HepG2 (cell line): ENCODE results near the gene TNFAIP8L2. TPM values are rescaled to one million over a fixed set of nuclear protein-coding genes. Genes with fewer than 3 reads are reported as not detected.

Experiments
- BHLHE40 ChIP-seq: IDR thresholded peaks from 2 replicates; pipeline ENCODE4 v1.6.1; 2011; ENCODE audit warnings: low read length, improper control_type of control experiment
- CEBPG ChIP-seq: IDR thresholded peaks from 2 replicates; pipeline ENCODE4 v1.6.1; 2016
- GATAD2A ChIP-seq: IDR thresholded peaks from 2 replicates; pipeline ENCODE4 v1.6.1; 2016
- GLI4 ChIP-seq: sonication (generic); formaldehyde crosslinking; IDR thresholded peaks from 2 replicates; pipeline ENCODE4 v1.5.1; 2020; ENCODE audit warnings: missing genetic modification reagents, mild to moderate bottlenecking, moderate library complexity, borderline replicate concordance
- HOXA5 ChIP-seq: sonication (generic); formaldehyde crosslinking; IDR thresholded peaks from 2 replicates; pipeline ENCODE4 v1.4.0; 2020; ENCODE audit warnings: missing genetic modification reagents
- KLF6 ChIP-seq: IDR thresholded peaks from 2 replicates; pipeline ENCODE4 v1.8.0; 2016; ENCODE audit warnings: missing biosample characterization, missing genetic modification reagents
- MATR3 ChIP-seq: sonication (generic); formaldehyde crosslinking; IDR thresholded peaks from 2 replicates; pipeline ENCODE4 v1.4.0; 2020; ENCODE audit warnings: missing genetic modification reagents
- MED1 ChIP-seq: sonication (generic); formaldehyde crosslinking; IDR thresholded peaks from 2 replicates; pipeline ENCODE4 v1.4.0; 2020; ENCODE audit warnings: missing genetic modification reagents
- SALL2 ChIP-seq: sonication (generic); formaldehyde crosslinking; IDR thresholded peaks from 2 replicates; pipeline ENCODE4 v1.8.1; 2023; ENCODE audit warnings: mild to moderate bottlenecking, missing genetic modification reagents, inconsistent platforms
- TAF1 ChIP-seq: sonication (generic); formaldehyde crosslinking; IDR thresholded peaks from 2 replicates; pipeline ENCODE4 v1.4.0; 2020; ENCODE audit warnings: missing genetic modification reagents
- ZC3H13 ChIP-seq: sonication (generic); formaldehyde crosslinking; IDR thresholded peaks from 2 replicates; pipeline ENCODE4 v1.8.1; 2023; ENCODE audit warnings: mild to moderate bottlenecking, missing genetic modification reagents, moderate library complexity
- ZEB1 ChIP-seq: IDR thresholded peaks from 2 replicates; pipeline ENCODE4 v1.6.1; 2012; ENCODE audit warnings: mild to moderate bottlenecking, low read depth, inconsistent platforms; ENCODE audit not compliant: insufficient replicate concordance
- ZFAT ChIP-seq: sonication (generic); formaldehyde crosslinking; conservative IDR thresholded peaks from 2 replicates; pipeline ENCODE4 v1.8.1; 2023; ENCODE audit warnings: missing genetic modification reagents, inconsistent platforms
- ZNF17 ChIP-seq: sonication (generic); formaldehyde crosslinking; IDR thresholded peaks from 2 replicates; pipeline ENCODE4 v1.5.0; 2020; ENCODE audit warnings: mild to moderate bottlenecking, missing genetic modification reagents
- ZNF253 ChIP-seq: sonication (generic); formaldehyde crosslinking; IDR thresholded peaks from 2 replicates; pipeline ENCODE4 v1.8.0; 2022; ENCODE audit warnings: mild to moderate bottlenecking, missing genetic modification reagents, borderline replicate concordance
- ZNF34 ChIP-seq: sonication (generic); formaldehyde crosslinking; IDR thresholded peaks from 2 replicates; pipeline ENCODE4 v1.4.0; 2020; ENCODE audit warnings: mild to moderate bottlenecking, missing genetic modification reagents, borderline replicate concordance
- ZNF382 ChIP-seq: sonication (generic); formaldehyde crosslinking; IDR thresholded peaks from 2 replicates; pipeline ENCODE4 v1.5.0; 2020; ENCODE audit warnings: missing genetic modification reagents, mild to moderate bottlenecking, borderline replicate concordance
- ZNF383 ChIP-seq: sonication (generic); formaldehyde crosslinking; IDR thresholded peaks from 2 replicates; pipeline ENCODE4 v1.4.0; 2020; ENCODE audit warnings: missing genetic modification reagents, mild to moderate bottlenecking, borderline replicate concordance
- polyA plus RNA-seq, 8 experiments: library from polyadenylated mRNA; depleted of rRNA in 3 of 8; stranded (reverse) in 7 of 8; unstranded in 1 of 8; fragments of >200 nt; fragmentation: Illumina TruSeq in 4 of 8; extraction: Trizol in 4 of 8; gene quantifications; 2 replicates each; pipeline versions ENCODE4 v1.2.1 to v1.2.3, GENCODE V29; 2011 to 2016; ENCODE audit warnings: low read depth in 4 of 8, missing spikeins in 1 of 8, mixed read lengths in 1 of 8; ENCODE audit not compliant: insufficient read depth in 1 of 8
- total RNA-seq, 5 experiments: library from RNA; depleted of rRNA; stranded (reverse); fragments of >200 nt; fragmentation: Illumina TruSeq; extraction: Trizol; gene quantifications; 2 replicates each; pipeline ENCODE4 v1.2.3, GENCODE V29; 2016; ENCODE audit warnings: low read depth in 1 of 5
- TF ChIP-seq, protein P1 (sequence below): sonication (generic); formaldehyde crosslinking; IDR thresholded peaks from 2 replicates; pipeline ENCODE4 v1.8.0; 2022; ENCODE audit warnings: missing genetic modification reagents, low read depth, mild to moderate bottlenecking, borderline replicate concordance
- TF ChIP-seq, protein P2 (sequence below): IDR thresholded peaks from 2 replicates; pipeline ENCODE4 v1.6.1; 2016
- TF ChIP-seq, protein P3 (sequence below): sonication (generic); formaldehyde crosslinking; IDR thresholded peaks from 2 replicates; pipeline ENCODE4 v1.4.0; 2020; ENCODE audit warnings: mild to moderate bottlenecking, missing genetic modification reagents
- TF ChIP-seq, protein P4 (sequence below): sonication (generic); formaldehyde crosslinking; IDR thresholded peaks from 2 replicates; pipeline ENCODE4 v1.8.0; 2023; ENCODE audit warnings: mild to moderate bottlenecking, missing genetic modification reagents
- TF ChIP-seq, protein P5 (sequence below): sonication (generic); formaldehyde crosslinking; IDR thresholded peaks from 2 replicates; pipeline ENCODE4; 2020; ENCODE audit warnings: missing genetic modification reagents, mild to moderate bottlenecking, borderline replicate concordance

TNFAIP8L2 gene
- total and polyA plus RNA-seq, 2 of the 13 experiments (the other 11 are each of a cell fraction or from before 2014, with no cell fraction given): not detected

DNA sequence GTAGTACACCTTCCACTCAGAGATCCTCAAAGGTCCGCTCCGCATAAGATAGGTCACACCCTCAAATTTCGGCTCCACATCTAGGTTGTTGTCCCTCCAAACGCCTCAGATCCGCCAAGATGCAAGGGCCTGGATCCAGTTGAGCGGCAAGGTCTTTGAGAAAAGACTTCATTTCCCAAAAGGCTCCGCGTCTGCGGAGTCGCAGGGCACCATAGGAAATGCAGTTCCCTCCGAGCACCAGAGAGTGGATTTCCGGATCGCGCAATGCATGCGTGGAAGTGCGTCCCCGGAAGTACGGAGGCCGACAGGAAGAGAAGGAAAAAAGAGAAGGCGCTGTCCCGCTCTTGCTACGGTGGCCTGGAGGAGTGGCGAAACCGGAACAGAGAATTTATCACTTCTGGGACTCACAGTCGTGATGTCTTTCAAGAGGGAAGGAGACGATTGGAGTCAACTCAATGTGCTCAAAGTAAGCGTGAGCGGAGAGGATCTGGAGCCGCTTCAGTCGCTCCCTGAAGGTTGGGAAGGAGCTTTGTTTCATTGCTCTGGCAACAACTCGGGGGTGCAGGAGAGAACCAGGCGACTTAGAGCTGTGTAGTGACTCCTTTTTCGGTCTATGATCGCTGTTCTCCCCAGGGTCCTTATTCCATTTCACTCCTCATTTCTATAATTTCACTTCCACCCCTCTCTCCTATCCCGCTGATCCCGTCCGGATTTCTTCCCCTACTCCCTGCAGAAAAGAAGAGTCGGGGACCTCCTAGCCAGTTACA is 9.5 kb downstream of the TNFAIP8L2 start, which contains the start of the genes LYSMD1 and SCNM1 (continued):
- TF ChIP-seq ZNF382 (CRISPR knock-in tag) (no peak), TAF1 (CRISPR knock-in tag) (peak; percentile 60; the same call in 1 of the 2 replicates), ZNF383 (CRISPR knock-in tag) (no peak), KLF6 (peak; percentile 33), MED1 (CRISPR knock-in tag) (peak; percentile 71), MATR3 (CRISPR knock-in tag) (no peak), ZNF34 (no peak), ZEB1 (no peak), SALL2 (CRISPR knock-in tag) (peak; percentile 97), ZNF17 (CRISPR knock-in tag) (no peak), ZFAT (CRISPR knock-in tag) (no peak), GLI4 (CRISPR knock-in tag) (no peak), HOXA5 (CRISPR knock-in tag) (peak; percentile 54; the same call in 1 of the 2 replicates), GATAD2A (CRISPR knock-in tag) (peak; percentile 69), ZNF253 (CRISPR knock-in tag) (no peak), ZC3H13 (no peak), BHLHE40 (0 out of 2 replicates have a peak, but pooled peaks have one; percentile 19), CEBPG (peak; percentile 69)
- TF ChIP-seq, protein P1, sequence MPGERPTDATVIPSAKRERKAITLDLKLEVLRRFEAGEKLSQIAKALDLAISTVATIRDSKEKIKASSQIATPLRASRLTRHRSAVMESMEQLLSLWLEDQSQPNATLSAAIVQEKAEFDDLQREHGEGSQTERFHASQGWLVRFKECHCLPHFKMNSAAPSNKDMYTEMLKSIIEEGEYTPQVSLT: peak; percentile 94; the same call in 1 of the 2 replicates
- TF ChIP-seq, protein P2, sequence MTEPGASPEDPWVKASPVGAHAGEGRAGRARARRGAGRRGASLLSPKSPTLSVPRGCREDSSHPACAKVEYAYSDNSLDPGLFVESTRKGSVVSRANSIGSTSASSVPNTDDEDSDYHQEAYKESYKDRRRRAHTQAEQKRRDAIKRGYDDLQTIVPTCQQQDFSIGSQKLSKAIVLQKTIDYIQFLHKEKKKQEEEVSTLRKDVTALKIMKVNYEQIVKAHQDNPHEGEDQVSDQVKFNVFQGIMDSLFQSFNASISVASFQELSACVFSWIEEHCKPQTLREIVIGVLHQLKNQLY (CRISPR knock-in tag): no peak
- TF ChIP-seq, protein P3, sequence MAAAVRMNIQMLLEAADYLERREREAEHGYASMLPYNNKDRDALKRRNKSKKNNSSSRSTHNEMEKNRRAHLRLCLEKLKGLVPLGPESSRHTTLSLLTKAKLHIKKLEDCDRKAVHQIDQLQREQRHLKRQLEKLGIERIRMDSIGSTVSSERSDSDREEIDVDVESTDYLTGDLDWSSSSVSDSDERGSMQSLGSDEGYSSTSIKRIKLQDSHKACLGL: no peak
- TF ChIP-seq, protein P4, sequence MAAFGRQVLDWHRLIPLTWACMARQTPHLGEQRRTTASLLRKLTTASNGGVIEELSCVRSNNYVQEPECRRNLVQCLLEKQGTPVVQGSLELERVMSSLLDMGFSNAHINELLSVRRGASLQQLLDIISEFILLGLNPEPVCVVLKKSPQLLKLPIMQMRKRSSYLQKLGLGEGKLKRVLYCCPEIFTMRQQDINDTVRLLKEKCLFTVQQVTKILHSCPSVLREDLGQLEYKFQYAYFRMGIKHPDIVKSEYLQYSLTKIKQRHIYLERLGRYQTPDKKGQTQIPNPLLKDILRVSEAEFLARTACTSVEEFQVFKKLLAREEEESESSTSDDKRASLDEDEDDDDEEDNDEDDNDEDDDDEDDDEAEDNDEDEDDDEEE (CRISPR knock-in tag): peak; percentile 56; the same call in 1 of the 2 replicates
- TF ChIP-seq, protein P5, sequence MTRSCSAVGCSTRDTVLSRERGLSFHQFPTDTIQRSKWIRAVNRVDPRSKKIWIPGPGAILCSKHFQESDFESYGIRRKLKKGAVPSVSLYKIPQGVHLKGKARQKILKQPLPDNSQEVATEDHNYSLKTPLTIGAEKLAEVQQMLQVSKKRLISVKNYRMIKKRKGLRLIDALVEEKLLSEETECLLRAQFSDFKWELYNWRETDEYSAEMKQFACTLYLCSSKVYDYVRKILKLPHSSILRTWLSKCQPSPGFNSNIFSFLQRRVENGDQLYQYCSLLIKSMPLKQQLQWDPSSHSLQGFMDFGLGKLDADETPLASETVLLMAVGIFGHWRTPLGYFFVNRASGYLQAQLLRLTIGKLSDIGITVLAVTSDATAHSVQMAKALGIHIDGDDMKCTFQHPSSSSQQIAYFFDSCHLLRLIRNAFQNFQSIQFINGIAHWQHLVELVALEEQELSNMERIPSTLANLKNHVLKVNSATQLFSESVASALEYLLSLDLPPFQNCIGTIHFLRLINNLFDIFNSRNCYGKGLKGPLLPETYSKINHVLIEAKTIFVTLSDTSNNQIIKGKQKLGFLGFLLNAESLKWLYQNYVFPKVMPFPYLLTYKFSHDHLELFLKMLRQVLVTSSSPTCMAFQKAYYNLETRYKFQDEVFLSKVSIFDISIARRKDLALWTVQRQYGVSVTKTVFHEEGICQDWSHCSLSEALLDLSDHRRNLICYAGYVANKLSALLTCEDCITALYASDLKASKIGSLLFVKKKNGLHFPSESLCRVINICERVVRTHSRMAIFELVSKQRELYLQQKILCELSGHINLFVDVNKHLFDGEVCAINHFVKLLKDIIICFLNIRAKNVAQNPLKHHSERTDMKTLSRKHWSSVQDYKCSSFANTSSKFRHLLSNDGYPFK (CRISPR knock-in tag): peak; percentile 94
